ENCODE results near the gene MED16.

DNA sequence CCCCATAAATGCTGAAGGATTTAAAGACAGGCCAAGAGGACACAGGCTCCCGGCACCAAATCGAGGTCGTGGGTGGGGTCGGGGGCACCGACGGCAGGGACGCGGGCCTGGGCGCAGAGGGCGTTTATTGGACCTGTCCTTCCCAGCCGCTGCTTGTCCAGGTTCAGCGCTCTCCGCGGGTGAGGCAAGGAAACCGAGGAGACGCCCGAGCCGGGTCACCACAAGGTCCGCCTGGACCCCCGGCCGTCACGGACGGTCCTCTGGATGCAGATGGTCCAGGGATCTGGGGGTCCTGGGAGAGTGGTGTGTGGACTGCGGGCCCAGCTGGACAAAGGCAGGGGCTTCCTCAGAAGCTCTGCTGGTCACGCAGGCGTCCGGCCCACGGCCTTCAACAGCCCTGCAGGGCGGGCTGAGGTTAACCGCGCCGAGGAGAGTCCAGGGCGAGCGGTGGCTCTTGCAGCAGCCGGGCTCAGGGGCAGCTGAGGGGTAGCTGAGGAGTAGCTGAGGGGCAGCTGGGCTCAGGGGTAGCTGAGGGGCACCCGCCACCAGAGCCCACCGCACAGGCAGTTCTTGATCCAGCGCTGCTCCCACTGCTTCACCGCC lies 25.0 kb downstream of the MED16 start:
- TF ChIP-seq CTCF (conservative IDR thresholded peaks at IDR 0.05; ENCODE audit: low read length) (no peak), EZH2phosphoT487 (IDR thresholded peaks at IDR 0.05; ENCODE audit: borderline replicate concordance, low read depth, low read length) (no peak)
